Bronchial epithelial cell (primary cell): ENCODE results near the gene NID1. TPM values are rescaled to one million over a fixed set of nuclear protein-coding genes. Genes with fewer than 3 reads are reported as not detected.

Experiments
- DNase-seq: peaks from one replicate; pipeline ENCODE4 v3.0.0-alpha.2; 2010; ENCODE audit warnings: low read depth
- FAIRE-seq: peaks from 2 replicates; lab custom pipeline; 2011; peaks lifted over from hg19 to GRCh38; lab: Jason Lieb, UNC
- H3K27me3 ChIP-seq: 2 replicates; pipeline ENCODE4 v1.5.1; 2011; ENCODE audit warnings: low read length; ENCODE audit not compliant: control insufficient read depth, insufficient read depth
- H3K36me3 ChIP-seq: 2 replicates; pipeline ENCODE4 v1.5.1; 2011; ENCODE audit warnings: low read length; ENCODE audit not compliant: control insufficient read depth, insufficient read depth
- H3K4me3 ChIP-seq: 2 replicates; pipeline ENCODE4 v1.5.1; 2011; ENCODE audit warnings: mild to moderate bottlenecking, low read depth, low read length, control low read depth
- total RNA-seq: library from RNA; depleted of rRNA; stranded (reverse); fragments of >200 nt; gene quantifications from 2 replicates; pipeline ENCODE4 v1.2.1, GENCODE V29; 2014
- TF ChIP-seq, protein P1 (sequence below): IDR thresholded peaks from 2 replicates; pipeline ENCODE4 v1.5.1; 2011; ENCODE audit warnings: mild to moderate bottlenecking, moderate library complexity, low read length, control low read depth, inconsistent platforms; ENCODE audit not compliant: insufficient read depth, severe bottlenecking

NID1 gene
- total RNA-seq, 1 donor from 2014 or later = 1.3 TPM

DNA sequence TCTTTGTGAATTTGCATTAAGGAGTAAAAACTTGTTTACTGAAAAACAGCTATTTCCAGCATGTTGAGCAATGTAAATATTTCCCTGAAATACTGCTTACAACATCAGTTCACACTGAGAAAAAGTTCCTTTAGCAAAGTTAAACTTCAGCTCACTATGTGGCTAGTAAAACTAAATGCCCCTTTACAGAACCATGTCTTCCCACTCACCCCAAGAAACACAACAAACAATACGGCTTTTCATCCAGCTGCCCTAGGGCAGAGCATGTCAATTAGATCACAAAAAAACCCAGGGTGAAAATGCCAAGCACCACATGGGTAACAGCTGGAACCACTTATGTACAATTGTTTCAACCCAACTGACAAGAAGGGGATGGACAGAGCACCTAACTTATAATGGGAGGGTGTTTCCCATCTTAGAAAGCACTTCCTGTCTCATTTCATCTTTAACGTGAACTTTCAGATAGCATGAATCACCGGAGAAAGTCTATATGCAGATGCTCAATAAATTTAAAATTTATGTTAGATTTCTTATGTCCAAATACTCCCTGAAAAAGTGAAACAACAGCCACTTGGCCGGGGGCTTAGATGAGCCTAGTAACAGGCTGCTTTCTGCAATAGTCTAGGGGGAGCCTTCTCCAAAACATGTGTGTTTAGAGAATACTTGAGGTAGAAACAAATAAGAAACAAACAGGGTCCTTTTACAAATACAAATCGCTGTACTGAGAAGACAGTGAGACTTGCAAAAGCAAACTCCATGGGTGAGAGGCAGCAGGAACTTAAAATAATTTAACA is 6.6 kb downstream of the NID1 start:
- no peaks in the 10 kb centered on the region for H3K36me3 ChIP-seq
- no peaks in the 10 kb centered on the region for H3K27me3 ChIP-seq
- FAIRE-seq (no peak), DNase-seq (no peak)
- H3K4me3 ChIP-seq = no peak overlapping the region
- TF ChIP-seq, protein P1, sequence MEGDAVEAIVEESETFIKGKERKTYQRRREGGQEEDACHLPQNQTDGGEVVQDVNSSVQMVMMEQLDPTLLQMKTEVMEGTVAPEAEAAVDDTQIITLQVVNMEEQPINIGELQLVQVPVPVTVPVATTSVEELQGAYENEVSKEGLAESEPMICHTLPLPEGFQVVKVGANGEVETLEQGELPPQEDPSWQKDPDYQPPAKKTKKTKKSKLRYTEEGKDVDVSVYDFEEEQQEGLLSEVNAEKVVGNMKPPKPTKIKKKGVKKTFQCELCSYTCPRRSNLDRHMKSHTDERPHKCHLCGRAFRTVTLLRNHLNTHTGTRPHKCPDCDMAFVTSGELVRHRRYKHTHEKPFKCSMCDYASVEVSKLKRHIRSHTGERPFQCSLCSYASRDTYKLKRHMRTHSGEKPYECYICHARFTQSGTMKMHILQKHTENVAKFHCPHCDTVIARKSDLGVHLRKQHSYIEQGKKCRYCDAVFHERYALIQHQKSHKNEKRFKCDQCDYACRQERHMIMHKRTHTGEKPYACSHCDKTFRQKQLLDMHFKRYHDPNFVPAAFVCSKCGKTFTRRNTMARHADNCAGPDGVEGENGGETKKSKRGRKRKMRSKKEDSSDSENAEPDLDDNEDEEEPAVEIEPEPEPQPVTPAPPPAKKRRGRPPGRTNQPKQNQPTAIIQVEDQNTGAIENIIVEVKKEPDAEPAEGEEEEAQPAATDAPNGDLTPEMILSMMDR = no peak

DNA sequence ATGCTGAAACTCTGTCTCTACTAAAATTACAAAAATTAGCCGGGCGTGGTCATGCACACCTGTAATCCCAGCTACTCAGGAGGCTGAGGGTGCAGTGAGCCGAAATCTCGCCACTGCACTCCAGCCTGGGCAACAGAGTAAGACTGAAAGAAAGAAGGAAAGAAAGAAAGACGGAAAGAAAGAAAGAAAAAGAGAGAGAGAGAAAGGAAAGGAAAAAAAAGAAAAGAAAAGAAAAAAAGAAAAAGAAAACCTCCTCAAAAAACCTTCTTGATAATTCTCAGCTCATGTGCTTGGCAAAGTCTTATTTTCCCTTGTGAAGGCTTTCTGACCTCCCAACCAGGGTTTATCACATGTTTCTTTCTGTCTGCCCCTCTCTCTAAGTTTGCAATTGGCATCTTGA is 7.3 kb downstream of the NID1 start:
- FAIRE-seq (no peak), DNase-seq (no peak)
- Histone ChIP-seq H3K27me3 (no peaks in the 10 kb centered on the region), H3K36me3 (no peaks in the 10 kb centered on the region), H3K4me3 (no peak overlapping the region)
- TF ChIP-seq, protein P1 = no peak

DNA sequence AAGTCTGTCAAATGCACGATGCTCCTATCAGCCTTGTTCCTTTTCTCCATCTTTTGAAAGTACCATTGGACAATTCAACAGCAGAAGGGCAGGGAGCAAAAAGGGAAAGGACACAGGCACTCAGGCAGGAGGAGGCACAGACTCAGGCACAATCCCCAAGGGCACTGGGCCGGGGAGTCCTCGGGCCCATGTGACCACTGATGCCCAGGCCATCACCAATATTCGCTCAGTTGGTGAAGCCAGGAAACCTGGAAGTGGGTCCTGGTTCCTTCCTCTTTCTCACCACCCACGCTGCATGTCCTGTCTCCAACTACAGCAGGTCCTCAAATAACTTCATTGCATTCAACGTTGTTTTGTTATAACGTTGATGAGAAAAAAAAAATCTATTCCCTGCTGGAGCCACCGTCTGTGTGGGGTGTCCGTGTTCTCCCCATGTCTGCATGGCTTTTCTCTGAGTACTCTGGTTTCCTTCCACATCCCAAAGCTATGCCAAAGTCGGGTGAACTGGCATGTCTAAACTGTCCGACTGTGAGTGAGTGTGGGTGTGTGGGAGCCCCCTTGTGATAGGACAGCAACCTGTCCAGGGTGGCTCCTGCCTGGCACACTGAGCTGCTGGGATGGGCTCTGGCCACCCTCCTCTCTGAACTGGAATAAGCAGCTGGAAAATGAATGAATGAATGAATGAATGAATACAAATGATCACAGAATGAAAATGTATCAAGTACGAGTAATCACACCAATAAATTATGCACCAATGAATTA is 12.5 kb downstream of the NID1 start:
- Histone ChIP-seq H3K27me3 (no peaks in the 10 kb centered on the region), H3K36me3 (no peaks in the 10 kb centered on the region), H3K4me3 (no peak overlapping the region)
- FAIRE-seq = no peak
- TF ChIP-seq, protein P1 = no peak
- DNase-seq = no peak

DNA sequence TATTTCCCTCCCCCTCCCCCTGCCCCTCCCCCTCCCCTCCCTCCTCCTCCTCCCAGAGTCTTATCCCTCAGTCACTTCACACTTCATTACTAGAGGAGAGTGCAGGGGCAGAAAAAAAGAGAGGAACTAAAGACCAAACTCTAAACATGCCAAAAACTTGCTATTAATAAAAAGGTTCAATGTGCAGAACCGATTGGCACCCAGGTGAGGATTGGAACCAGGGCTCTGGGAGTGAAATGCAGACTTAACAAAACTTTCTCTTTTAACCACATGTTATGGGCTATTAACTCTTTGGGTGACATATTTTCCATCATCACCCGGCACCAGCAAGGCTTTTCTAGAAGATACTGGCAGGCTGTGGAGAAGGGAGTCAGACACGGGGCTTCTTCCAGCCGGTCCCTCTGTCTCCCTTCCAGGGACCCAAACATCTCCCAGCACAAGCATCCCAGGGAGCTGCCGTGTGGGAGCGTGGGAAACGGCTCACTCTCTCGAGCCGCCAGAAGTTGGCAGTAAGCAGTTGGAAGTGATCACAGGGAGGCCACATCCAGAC is 13.6 kb downstream of the NID1 start:
- Histone ChIP-seq H3K4me3 (no peak overlapping the region), H3K36me3 (no peaks in the 10 kb centered on the region), H3K27me3 (no peaks in the 10 kb centered on the region)
- no peak for FAIRE-seq
- no peak for DNase-seq
- TF ChIP-seq, protein P1 = no peak

GRCh38 chr1:236045771-236046170 is 19.1 kb downstream of the NID1 start:
- H3K27me3 ChIP-seq = no peaks in the 10 kb centered on the region
- H3K4me3 ChIP-seq = no peak overlapping the region
- TF ChIP-seq, protein P1 = no peak
- DNase-seq = no peak
- no peaks in the 10 kb centered on the region for H3K36me3 ChIP-seq
- FAIRE-seq = no peak
